PC-9 (cell line): Measurements from ENCODE around the gene SLC36A2. TPM values are rescaled to one million over a fixed set of nuclear protein-coding genes. Genes with fewer than 3 reads are reported as not detected.

ENCODE experiments used
- Bru-seq: library from RNA; stranded (reverse); fragments of 400-500 nt; gene quantifications from one replicate; lab custom pipeline; 2021; lab: Mats Ljungman, UMichigan
- BruChase-seq, 2 experiments: library from RNA; stranded (reverse); fragments of 400-500 nt; gene quantifications; one replicate each; lab custom pipeline; 2021; lab: Mats Ljungman, UMichigan
- BruUV-seq: library from RNA; stranded (reverse); fragments of 400-500 nt; replicated peaks from 2 replicates; lab custom pipeline; 2021; lab: Mats Ljungman, UMichigan
- CTCF ChIA-PET: fragments of 300-600 bp; sonication (Branson Sonifier 250); formaldehyde crosslinking; loops from one replicate; lab custom pipeline; 2022; ENCODE audit warnings: antibody characterized with exemption; lab: Charles Lee
- POLR2A ChIA-PET: fragments of 300-600 bp; sonication (Branson Sonifier 250); formaldehyde crosslinking; loops from one replicate; lab custom pipeline; 2022; ENCODE audit warnings: antibody characterized with exemption; ENCODE audit not compliant: unreplicated experiment; lab: Charles Lee
- DNase-seq, 2 experiments: peaks; one replicate each; pipeline versions ENCODE4 v3.0.0 to v3.0.0-alpha.2; 2015 to 2022; ENCODE audit warnings: mixed read lengths in 1 of 2
- H2AFZ ChIP-seq: fragments of 200-600 bp; sonication (generic); 2 replicates; pipeline ENCODE4 v1.8.1; 2017; ENCODE audit warnings: antibody characterized with exemption
- H3F3A ChIP-seq: fragments of 200-600 bp; sonication (generic); 2 replicates; pipeline ENCODE4 v1.8.1; 2017; ENCODE audit warnings: antibody characterized with exemption, mild to moderate bottlenecking, low read depth; ENCODE audit not compliant: insufficient read depth
- H3K27ac ChIP-seq: fragments of 200-600 bp; sonication (generic); 2 replicates; pipeline ENCODE4 v1.6.1; 2016; ENCODE audit warnings: mixed run types
- H3K27me3 ChIP-seq: fragments of 200-600 bp; sonication (generic); 2 replicates; pipeline ENCODE4 v1.6.1; 2016; ENCODE audit warnings: low read depth, mixed run types; ENCODE audit not compliant: insufficient read depth
- H3K36me3 ChIP-seq: fragments of 200-600 bp; sonication (generic); 2 replicates; pipeline ENCODE4 v1.6.1; 2016; ENCODE audit warnings: low read depth, mixed run types
- H3K4me1 ChIP-seq: fragments of 200-600 bp; sonication (generic); replicated peaks from 2 replicates; pipeline ENCODE4 v1.6.1; 2016; ENCODE audit warnings: mixed run types; ENCODE audit not compliant: insufficient read depth
- H3K4me2 ChIP-seq: fragments of 200-600 bp; sonication (generic); 2 replicates; pipeline ENCODE4 v1.6.1; 2017; ENCODE audit warnings: mixed run types
- H3K4me3 ChIP-seq: fragments of 200-600 bp; sonication (generic); 2 replicates; pipeline ENCODE4 v1.6.1; 2016; ENCODE audit warnings: mixed run types
- H3K79me2 ChIP-seq: fragments of 200-600 bp; sonication (generic); 2 replicates; pipeline ENCODE4 v1.6.1; 2017; ENCODE audit warnings: low read depth, mixed run types
- H3K9me2 ChIP-seq: fragments of 200-600 bp; sonication (generic); 2 replicates; pipeline ENCODE4 v1.8.1; 2017; ENCODE audit warnings: mild to moderate bottlenecking; ENCODE audit not compliant: insufficient read depth
- H3K9me3 ChIP-seq: fragments of 200-600 bp; sonication (generic); 2 replicates; pipeline ENCODE4 v1.8.1; 2016; ENCODE audit warnings: low read depth; ENCODE audit not compliant: insufficient read depth
- H4K20me1 ChIP-seq: fragments of 200-600 bp; sonication (generic); 2 replicates; pipeline ENCODE4 v1.8.1; 2017; ENCODE audit not compliant: insufficient read depth
- EZH2 ChIP-seq: fragments of 200-600 bp; sonication (generic); IDR thresholded peaks from 2 replicates; pipeline ENCODE4 v1.8.0; 2017; ENCODE audit warnings: antibody characterized with exemption, low read depth
- intact Hi-C: fragments of 100-400 bp; cut with micrococcal nuclease; formaldehyde crosslinking; loops from one replicate; pipeline ENCODE4 v1.10.0; 2022; ENCODE audit not compliant: unreplicated experiment
- long read RNA-seq: library from polyadenylated mRNA; stranded (forward); transcript quantifications from one replicate; pipeline ENCODE4 v2.0.0, GENCODE V29; 2022
- total RNA-seq: library from RNA; stranded (reverse); gene quantifications from 2 replicates; pipeline ENCODE4 v1.2.3, GENCODE V29; 2021
- TF ChIP-seq, protein P1 (sequence below): fragments of 200-600 bp; sonication (generic); conservative IDR thresholded peaks from 2 replicates; pipeline ENCODE4 v1.6.1; 2017; ENCODE audit warnings: mixed run types, antibody characterized with exemption, mild to moderate bottlenecking, moderate library complexity

Gene SLC36A2
- total RNA-seq (not detected in 2 replicates), Bru-seq, nascent RNA (not detected), BruChase-seq, experiment 1, labeled RNA remaining after a 2-hour chase (not detected), BruChase-seq, experiment 2, labeled RNA remaining after a 6-hour chase (not detected)
- long read RNA-seq, result 0 reads

DNA sequence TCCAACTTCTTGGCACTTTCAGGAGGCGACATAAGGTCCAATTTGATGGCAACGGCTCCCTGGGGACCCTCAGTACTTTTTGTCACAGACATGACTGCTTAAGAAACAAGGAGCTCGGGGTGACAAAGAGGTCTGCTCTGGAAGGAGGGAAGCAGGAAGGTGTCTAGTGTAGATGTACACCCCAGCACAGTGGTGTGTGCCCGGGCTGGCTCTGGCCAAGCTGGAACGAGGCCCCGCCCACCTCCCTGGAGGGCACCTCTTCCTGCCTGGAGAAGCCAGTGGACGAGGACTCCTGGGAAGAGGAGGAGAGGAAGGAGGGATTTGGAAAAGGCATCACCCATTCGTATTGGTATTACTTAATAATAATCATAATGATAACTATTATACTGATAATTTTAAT is at the start of gene SLC36A2:
Gene SLC36A2 (minus strand): TSS at position 191 of the 400 bp plus-strand sequence. CDS start 99 bp downstream, at position 92.
- H3K27me3 ChIP-seq, result peaks cover 49% of the 10 kb centered on the region
- ChIA-PET CTCF (no interaction called here), POLR2A (no interaction called here)
- DNase-seq, result no peak
- no peaks in the 10 kb centered on the region for H3K9me2 ChIP-seq
- no peaks in the 10 kb centered on the region for H3K79me2 ChIP-seq
- H4K20me1 ChIP-seq, result no peaks in the 10 kb centered on the region
- BruUV-seq, result no TSS peak
- H3K4me2 ChIP-seq, result no peak within 1 kb of the TSS
- no peaks in the 10 kb centered on the region for H3F3A ChIP-seq
- no peaks in the 10 kb centered on the region for H3K36me3 ChIP-seq
- no peak within 1 kb of the TSS for H3K4me3 ChIP-seq
- TF ChIP-seq, protein P1, sequence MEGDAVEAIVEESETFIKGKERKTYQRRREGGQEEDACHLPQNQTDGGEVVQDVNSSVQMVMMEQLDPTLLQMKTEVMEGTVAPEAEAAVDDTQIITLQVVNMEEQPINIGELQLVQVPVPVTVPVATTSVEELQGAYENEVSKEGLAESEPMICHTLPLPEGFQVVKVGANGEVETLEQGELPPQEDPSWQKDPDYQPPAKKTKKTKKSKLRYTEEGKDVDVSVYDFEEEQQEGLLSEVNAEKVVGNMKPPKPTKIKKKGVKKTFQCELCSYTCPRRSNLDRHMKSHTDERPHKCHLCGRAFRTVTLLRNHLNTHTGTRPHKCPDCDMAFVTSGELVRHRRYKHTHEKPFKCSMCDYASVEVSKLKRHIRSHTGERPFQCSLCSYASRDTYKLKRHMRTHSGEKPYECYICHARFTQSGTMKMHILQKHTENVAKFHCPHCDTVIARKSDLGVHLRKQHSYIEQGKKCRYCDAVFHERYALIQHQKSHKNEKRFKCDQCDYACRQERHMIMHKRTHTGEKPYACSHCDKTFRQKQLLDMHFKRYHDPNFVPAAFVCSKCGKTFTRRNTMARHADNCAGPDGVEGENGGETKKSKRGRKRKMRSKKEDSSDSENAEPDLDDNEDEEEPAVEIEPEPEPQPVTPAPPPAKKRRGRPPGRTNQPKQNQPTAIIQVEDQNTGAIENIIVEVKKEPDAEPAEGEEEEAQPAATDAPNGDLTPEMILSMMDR, result no peak
- no peak for TF ChIP-seq EZH2
- H3K4me1 ChIP-seq, result no peaks in the 10 kb centered on the region
- H3K27ac ChIP-seq, result no peak within 1 kb of the TSS
- intact Hi-C loops, result no loop called here
- H3K9me3 ChIP-seq, result no peaks in the 10 kb centered on the region
- no peak within 1 kb of the TSS for H2AFZ ChIP-seq

DNA sequence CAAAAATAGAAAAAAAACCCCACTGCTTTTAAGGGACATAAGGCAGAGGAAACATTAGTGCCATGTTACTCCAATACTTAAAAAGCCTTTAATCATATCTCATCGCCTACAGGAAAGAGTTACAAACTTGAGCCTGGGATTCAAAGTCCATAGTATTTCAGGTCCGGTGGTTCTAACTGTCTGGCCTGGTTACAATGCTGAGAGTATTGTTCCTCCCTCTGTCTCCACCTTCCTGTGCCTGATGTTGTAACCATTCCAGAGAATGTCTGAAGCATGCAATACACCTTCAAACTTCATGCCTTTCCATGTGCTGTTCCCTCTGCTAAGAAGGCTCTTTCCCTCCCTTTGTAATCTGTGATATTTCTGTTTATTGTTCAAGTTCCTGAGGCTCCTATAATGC is 41.6 kb upstream of the SLC36A2 start:
- Histone ChIP-seq H3K27me3 (peaks cover 25% of the 10 kb centered on the region), H3F3A (no peaks in the 10 kb centered on the region), H3K9me3 (no peaks in the 10 kb centered on the region), H2AFZ (no peak overlapping the region), H3K4me2 (no peak overlapping the region), H3K4me1 (no peaks in the 10 kb centered on the region), H3K9me2 (no peaks in the 10 kb centered on the region), H3K27ac (no peak overlapping the region), H3K79me2 (no peaks in the 10 kb centered on the region), H4K20me1 (no peaks in the 10 kb centered on the region), H3K4me3 (no peak overlapping the region), H3K36me3 (no peaks in the 10 kb centered on the region)
- DNase-seq, result no peak
- CTCF ChIA-PET, result no interaction called here
- TF ChIP-seq, protein P1, result no peak
- no peak for TF ChIP-seq EZH2
- intact Hi-C loops, result no loop called here
- POLR2A ChIA-PET, result no interaction called here
- BruUV-seq, result no TSS peak

DNA sequence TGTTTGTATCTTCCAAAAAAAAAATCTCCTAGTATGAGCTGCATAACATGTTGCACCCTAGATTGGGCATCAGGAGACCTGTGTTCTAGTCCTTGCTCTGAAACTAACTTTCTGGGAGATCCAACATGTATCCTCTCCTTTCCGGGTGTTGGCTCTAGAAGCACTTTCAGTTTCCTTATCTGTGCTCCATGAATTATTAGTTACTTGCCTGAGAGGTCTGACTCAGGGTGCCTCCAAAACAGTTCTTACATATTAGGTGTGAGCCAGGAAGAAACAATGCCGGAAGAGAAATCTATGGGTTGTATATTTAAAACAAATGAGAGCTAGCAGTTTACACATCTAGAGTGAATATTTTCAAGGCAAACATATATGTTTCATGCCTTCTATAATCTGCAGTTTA is 36.7 kb upstream of the SLC36A2 start:
- Histone ChIP-seq H3K9me3 (no peaks in the 10 kb centered on the region), H3K9me2 (no peaks in the 10 kb centered on the region), H3K36me3 (no peaks in the 10 kb centered on the region), H4K20me1 (no peaks in the 10 kb centered on the region), H3K4me2 (no peak overlapping the region), H3K79me2 (no peaks in the 10 kb centered on the region), H3K4me1 (no peaks in the 10 kb centered on the region; the same call in 1 of the 2 replicates), H3F3A (no peaks in the 10 kb centered on the region), H3K4me3 (no peak overlapping the region), H2AFZ (no peak overlapping the region), H3K27me3 (peaks cover 25% of the 10 kb centered on the region), H3K27ac (no peak overlapping the region)
- intact Hi-C loops, result no loop called here
- TF ChIP-seq EZH2, result no peak
- TF ChIP-seq, protein P1, result no peak
- CTCF ChIA-PET, result no interaction called here
- DNase-seq, result peak in 1 of 2 experiments; percentile 36
- POLR2A ChIA-PET, result no interaction called here
- BruUV-seq, result no TSS peak
